Right lobe of liver (tissue), 6 donors: ENCODE results near the gene OBSCN. TPM values are rescaled to one million over a fixed set of nuclear protein-coding genes. Genes with fewer than 3 reads are reported as not detected.
"Not testable (repeated sequence)": the region's sequence is repeated elsewhere in the genome, so short reads cannot be mapped to it uniquely, and the experiment has no call there.

Experiments
- ATAC-seq, 4 donors: fragments of 200-7000 bp; cut with Tn5 transposase; one replicate each; pipeline ENCODE4 v1.9.1; 2020; ENCODE audit warnings: mild to moderate bottlenecking in 4 of 4, moderate library complexity in 4 of 4
- DNase-seq, 3 donors: peaks; one replicate each; pipeline ENCODE4 v3.0.0-alpha.2; 2020
- H3K27ac ChIP-seq, 3 donors: fragments of 200-600 bp; one replicate each; pipeline ENCODE4 v1.8.0; 2022
- H3K27me3 ChIP-seq, 2 donors: fragments of 200-600 bp; one replicate each; pipeline ENCODE4 v1.8.0; 2022
- H3K36me3 ChIP-seq, 4 donors: fragments of 200-600 bp; sonication (generic) in 1 of 4; one replicate each; pipeline versions ENCODE4 v1.5.1 to v1.8.0; 2017 to 2022; ENCODE audit warnings: control low read depth in 1 of 4
- H3K4me1 ChIP-seq, 4 donors: fragments of 200-600 bp; sonication (generic) in 1 of 4; one replicate each; pipeline versions ENCODE4 v1.5.1 to v1.8.0; 2017 to 2022; ENCODE audit warnings: control low read depth in 1 of 4
- H3K4me3 ChIP-seq, 3 donors: fragments of 200-600 bp; one replicate each; pipeline ENCODE4 v1.8.0; 2022
- H3K9me3 ChIP-seq, 4 donors: fragments of 200-600 bp; sonication (generic) in 1 of 4; one replicate each; pipeline versions ENCODE4 v1.5.1 to v1.8.0; 2017 to 2022; ENCODE audit warnings: control low read depth in 1 of 4
- CTCF ChIP-seq, 4 donors: fragments of 200-600 bp in 3 of 4; fragments of 450-650 bp in 1 of 4; IDR thresholded peaks; one replicate each; pipeline versions ENCODE4 v1.5.1 to v1.8.0; 2016 to 2022; ENCODE audit warnings: antibody characterized with exemption in 4 of 4, mild to moderate bottlenecking in 2 of 4
- POLR2A ChIP-seq: fragments of 450-650 bp; IDR thresholded peaks from one replicate; pipeline ENCODE4 v1.6.1; 2017; ENCODE audit warnings: antibody characterized with exemption, mild to moderate bottlenecking
- WGBS: methylation state at CpG from one replicate; pipeline ENCODE4 v1.1.6; 2018; ENCODE audit warnings: low coverage, low lambda C conversion rate; ENCODE audit not compliant: insufficient coverage; ENCODE audit errors: missing lambda C conversion rate; 5-methylcytosine and 5-hydroxymethylcytosine counted together
- intact Hi-C, 2 donors: fragments of 100-400 bp; cut with DNase I; formaldehyde crosslinking; loops; one replicate each; pipeline versions ENCODE4 v1.11.2 to v1.14.1; 2022
- total RNA-seq, 6 experiments: library from RNA; depleted of rRNA in 2 of 6; stranded (reverse); fragments of >200 nt in 2 of 6; fragmentation: NEBNext Ultra II Directional in 3 of 6; extraction: Animal tissue kit (Norgen Biotek cat#: 25700) in 3 of 6; gene quantifications; one replicate each; pipeline versions ENCODE4 v1.1.0 to v1.2.4, GENCODE V29; 2016 to 2023
- donor health status: DM: no; HTN: yes; CAD: no.
- donor health status: DM: no; HTN: no; CAD: no.
- donor health status: DM: no; HTN: no; CAD: no.
- donor health status: DM: no; HTN: yes; CAD: no.
- donor health status: DM: no; HTN: yes; CAD: no.

OBSCN gene
- total RNA-seq, 6 experiments from 2014 or later = 0.43 to 3.5 (median 2.0) TPM

- TF ChIP-seq POLR2A = no peak
- no peak for TF ChIP-seq CTCF (IDR thresholded peaks at IDR 0.05)
- no peaks in the 10 kb centered on the region for H3K4me1 ChIP-seq
- H3K36me3 ChIP-seq = no peaks in the 10 kb centered on the region
- no peaks in the 10 kb centered on the region for H3K9me3 ChIP-seq
- WGBS = no CpG with 5 or more reads among the region's 2 CpGs
- H3K27ac ChIP-seq = no peak overlapping the region
- H3K4me3 ChIP-seq = no peak overlapping the region
- no peak for ATAC-seq
- DNase-seq = no peak
- no peaks in the 10 kb centered on the region for H3K27me3 ChIP-seq
- intact Hi-C loops = no loop called here
These were observed 33.4 kb downstream of the OBSCN start for GRCh38 chr1:228241259-228241658.

- TF ChIP-seq CTCF (IDR thresholded peaks at IDR 0.05) (no peak), POLR2A (no peak)
- H3K27me3 ChIP-seq = no peaks in the 10 kb centered on the region
- H3K4me1 ChIP-seq = no peaks in the 10 kb centered on the region
- H3K36me3 ChIP-seq = no peaks in the 10 kb centered on the region
- H3K4me3 ChIP-seq = no peak overlapping the region
- no peak for ATAC-seq
- DNase-seq = no peak
- no peaks in the 10 kb centered on the region for H3K9me3 ChIP-seq
- intact Hi-C loops = no loop called here
- no peak overlapping the region for H3K27ac ChIP-seq
These were observed 34.6 kb downstream of the OBSCN start for GRCh38 chr1:228242409-228242808.

GRCh38 chr1:228243093-228243492 is 35.2 kb downstream of the OBSCN start:
- intact Hi-C loops = no loop called here
- Histone ChIP-seq H3K4me3 (no peak overlapping the region), H3K9me3 (no peaks in the 10 kb centered on the region), H3K36me3 (no peaks in the 10 kb centered on the region), H3K27ac (no peak overlapping the region), H3K27me3 (no peaks in the 10 kb centered on the region), H3K4me1 (no peaks in the 10 kb centered on the region)
- ATAC-seq (no peak), DNase-seq (no peak)
- 89% methylated on average over 5 of the region's 7 CpGs for WGBS
- no peak for TF ChIP-seq CTCF (IDR thresholded peaks at IDR 0.05)
- no peak for TF ChIP-seq POLR2A

- 57% methylated on average over 4 of the region's 5 CpGs for WGBS
- H3K9me3 ChIP-seq, intact Hi-C loops, ATAC-seq, H3K4me3 ChIP-seq, H3K36me3 ChIP-seq, H3K4me1 ChIP-seq, H3K27ac ChIP-seq, H3K27me3 ChIP-seq, DNase-seq: not testable (repeated sequence)
These were observed 36.1 kb downstream of the OBSCN start for GRCh38 chr1:228243989-228244388.

- H3K27ac ChIP-seq = no peak overlapping the region
- no peaks in the 10 kb centered on the region for H3K4me1 ChIP-seq
- no peaks in the 10 kb centered on the region for H3K27me3 ChIP-seq
- no peak for TF ChIP-seq CTCF (IDR thresholded peaks at IDR 0.05)
- no peak for TF ChIP-seq POLR2A
- H3K36me3 ChIP-seq = no peaks in the 10 kb centered on the region
- H3K9me3 ChIP-seq = no peaks in the 10 kb centered on the region
- WGBS = 82% methylated on average over 3 of the region's 3 CpGs
- no peak overlapping the region for H3K4me3 ChIP-seq
- DNase-seq (no peak), ATAC-seq (no peak)
- intact Hi-C loops = no loop called here
These were observed 37.3 kb downstream of the OBSCN start for GRCh38 chr1:228245111-228245510.
